ENCODE results near the gene PIK3C2G. TPM values are rescaled to one million over a fixed set of nuclear protein-coding genes. Genes with fewer than 3 reads are reported as not detected.
A peak's percentile ranks its signal among the peaks of the same experiment; 100 is the strongest.

Gene PIK3C2G
- total and polyA plus RNA-seq, 4 donors: 4.9 to 40.1 (median 19.4) TPM

DNA sequence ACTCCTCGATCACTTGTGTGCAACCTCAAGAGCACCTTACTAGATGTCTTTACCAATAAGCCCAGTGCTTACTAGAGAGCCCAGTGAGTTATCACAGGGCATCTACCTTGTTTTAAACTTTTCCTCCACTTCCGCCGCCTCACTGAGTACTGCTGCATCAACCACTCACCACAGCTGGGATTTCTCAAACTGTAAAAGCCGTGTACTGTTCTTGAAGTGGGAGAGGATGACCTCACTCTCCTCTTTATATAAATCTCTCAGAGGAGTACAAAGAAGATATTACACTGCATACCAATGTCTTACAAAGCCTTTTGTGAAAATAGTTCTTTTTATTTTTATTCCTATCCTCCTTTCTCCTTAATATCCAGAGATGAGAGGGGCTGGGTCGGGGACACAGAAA is 382.4 kb downstream of the PIK3C2G start:
- H3K27ac ChIP-seq (ENCODE audit: low read depth in 1 of 2, low read length in 2 of 2): no peak overlapping the region
- no peaks in the 10 kb centered on the region for H3K9me3 ChIP-seq (ENCODE audit: control insufficient read depth in 4 of 4, low read length in 3 of 4)
- 84% methylated on average over 5 of the region's 5 CpGs for WGBS
- no peak overlapping the region for H3K4me3 ChIP-seq (ENCODE audit: low read depth in 1 of 3, low read length in 3 of 3)
- TF ChIP-seq, protein P1, sequence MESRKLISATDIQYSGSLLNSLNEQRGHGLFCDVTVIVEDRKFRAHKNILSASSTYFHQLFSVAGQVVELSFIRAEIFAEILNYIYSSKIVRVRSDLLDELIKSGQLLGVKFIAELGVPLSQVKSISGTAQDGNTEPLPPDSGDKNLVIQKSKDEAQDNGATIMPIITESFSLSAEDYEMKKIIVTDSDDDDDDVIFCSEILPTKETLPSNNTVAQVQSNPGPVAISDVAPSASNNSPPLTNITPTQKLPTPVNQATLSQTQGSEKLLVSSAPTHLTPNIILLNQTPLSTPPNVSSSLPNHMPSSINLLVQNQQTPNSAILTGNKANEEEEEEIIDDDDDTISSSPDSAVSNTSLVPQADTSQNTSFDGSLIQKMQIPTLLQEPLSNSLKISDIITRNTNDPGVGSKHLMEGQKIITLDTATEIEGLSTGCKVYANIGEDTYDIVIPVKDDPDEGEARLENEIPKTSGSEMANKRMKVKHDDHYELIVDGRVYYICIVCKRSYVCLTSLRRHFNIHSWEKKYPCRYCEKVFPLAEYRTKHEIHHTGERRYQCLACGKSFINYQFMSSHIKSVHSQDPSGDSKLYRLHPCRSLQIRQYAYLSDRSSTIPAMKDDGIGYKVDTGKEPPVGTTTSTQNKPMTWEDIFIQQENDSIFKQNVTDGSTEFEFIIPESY (IDR thresholded peaks at IDR 0.05): no peak
- TF ChIP-seq HNF4G (IDR thresholded peaks at IDR 0.05): no peak
- no peak for TF ChIP-seq YY1 (IDR thresholded peaks at IDR 0.05)
- no peak for TF ChIP-seq GABPA (IDR thresholded peaks at IDR 0.05 in 1 of 2, conservative IDR thresholded peaks at IDR 0.05 in 1 of 2)
- no peak for TF ChIP-seq CTCF (IDR thresholded peaks at IDR 0.05; ENCODE audit: low read depth, low read length, missing input control)
- TF ChIP-seq, protein P2, sequence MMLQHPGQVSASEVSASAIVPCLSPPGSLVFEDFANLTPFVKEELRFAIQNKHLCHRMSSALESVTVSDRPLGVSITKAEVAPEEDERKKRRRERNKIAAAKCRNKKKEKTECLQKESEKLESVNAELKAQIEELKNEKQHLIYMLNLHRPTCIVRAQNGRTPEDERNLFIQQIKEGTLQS (IDR thresholded peaks at IDR 0.05): no peak
- no peak for TF ChIP-seq MAX (IDR thresholded peaks at IDR 0.05)
- TF ChIP-seq FOXA2 (IDR thresholded peaks at IDR 0.05): no peak
- TF ChIP-seq, protein P3, sequence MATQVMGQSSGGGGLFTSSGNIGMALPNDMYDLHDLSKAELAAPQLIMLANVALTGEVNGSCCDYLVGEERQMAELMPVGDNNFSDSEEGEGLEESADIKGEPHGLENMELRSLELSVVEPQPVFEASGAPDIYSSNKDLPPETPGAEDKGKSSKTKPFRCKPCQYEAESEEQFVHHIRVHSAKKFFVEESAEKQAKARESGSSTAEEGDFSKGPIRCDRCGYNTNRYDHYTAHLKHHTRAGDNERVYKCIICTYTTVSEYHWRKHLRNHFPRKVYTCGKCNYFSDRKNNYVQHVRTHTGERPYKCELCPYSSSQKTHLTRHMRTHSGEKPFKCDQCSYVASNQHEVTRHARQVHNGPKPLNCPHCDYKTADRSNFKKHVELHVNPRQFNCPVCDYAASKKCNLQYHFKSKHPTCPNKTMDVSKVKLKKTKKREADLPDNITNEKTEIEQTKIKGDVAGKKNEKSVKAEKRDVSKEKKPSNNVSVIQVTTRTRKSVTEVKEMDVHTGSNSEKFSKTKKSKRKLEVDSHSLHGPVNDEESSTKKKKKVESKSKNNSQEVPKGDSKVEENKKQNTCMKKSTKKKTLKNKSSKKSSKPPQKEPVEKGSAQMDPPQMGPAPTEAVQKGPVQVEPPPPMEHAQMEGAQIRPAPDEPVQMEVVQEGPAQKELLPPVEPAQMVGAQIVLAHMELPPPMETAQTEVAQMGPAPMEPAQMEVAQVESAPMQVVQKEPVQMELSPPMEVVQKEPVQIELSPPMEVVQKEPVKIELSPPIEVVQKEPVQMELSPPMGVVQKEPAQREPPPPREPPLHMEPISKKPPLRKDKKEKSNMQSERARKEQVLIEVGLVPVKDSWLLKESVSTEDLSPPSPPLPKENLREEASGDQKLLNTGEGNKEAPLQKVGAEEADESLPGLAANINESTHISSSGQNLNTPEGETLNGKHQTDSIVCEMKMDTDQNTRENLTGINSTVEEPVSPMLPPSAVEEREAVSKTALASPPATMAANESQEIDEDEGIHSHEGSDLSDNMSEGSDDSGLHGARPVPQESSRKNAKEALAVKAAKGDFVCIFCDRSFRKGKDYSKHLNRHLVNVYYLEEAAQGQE (IDR thresholded peaks at IDR 0.05): no peak
- no peak for TF ChIP-seq NR2F2 (IDR thresholded peaks at IDR 0.05)
- TF ChIP-seq FOXA1 (IDR thresholded peaks at IDR 0.05): no peak
- TF ChIP-seq RAD21 (IDR thresholded peaks at IDR 0.05): no peak
- no peak for TF ChIP-seq EGR1 (IDR thresholded peaks at IDR 0.05; ENCODE audit: low read depth in 2 of 2)
- TF ChIP-seq JUND (IDR thresholded peaks at IDR 0.05): no peak
- TF ChIP-seq HNF4A (conservative IDR thresholded peaks at IDR 0.05): no peak
- H3K4me1 ChIP-seq (ENCODE audit: control insufficient read depth in 4 of 4, insufficient read depth in 4 of 4, low read length in 3 of 4): peaks cover 0 to 2% (median 0%) of the 10 kb centered on the region in 4 donors
- no peak for DNase-seq (ENCODE audit: low spot score)
- H3K9ac ChIP-seq (ENCODE audit: low read depth in 1 of 2, low read length in 2 of 2): no peak overlapping the region
- peaks cover 0 to 23% (median 5%) of the 10 kb centered on the region in 4 donors for H3K36me3 ChIP-seq (ENCODE audit: control insufficient read depth in 4 of 4, insufficient read depth in 3 of 4, low read depth in 1 of 4, low read length in 3 of 4)
- H3K27me3 ChIP-seq (ENCODE audit: control insufficient read depth in 4 of 4, insufficient read depth in 4 of 4, low read length in 3 of 4): no peaks in the 10 kb centered on the region

- Histone ChIP-seq H3K9ac (ENCODE audit: low read depth in 1 of 2, low read length in 2 of 2) (no peak overlapping the region), H3K27me3 (ENCODE audit: control insufficient read depth in 4 of 4, insufficient read depth in 4 of 4, low read length in 3 of 4) (no peaks in the 10 kb centered on the region), H3K36me3 (ENCODE audit: control insufficient read depth in 4 of 4, insufficient read depth in 3 of 4, low read depth in 1 of 4, low read length in 3 of 4) (peaks cover 0 to 26% (median 5%) of the 10 kb centered on the region in 4 donors), H3K27ac (ENCODE audit: low read depth in 1 of 2, low read length in 2 of 2) (no peak overlapping the region), H3K9me3 (ENCODE audit: control insufficient read depth in 4 of 4, low read length in 3 of 4) (no peaks in the 10 kb centered on the region), H3K4me3 (ENCODE audit: low read depth in 1 of 3, low read length in 3 of 3) (no peak overlapping the region), H3K4me1 (ENCODE audit: control insufficient read depth in 4 of 4, insufficient read depth in 4 of 4, low read length in 3 of 4) (peaks cover 0 to 2% (median 0%) of the 10 kb centered on the region in 4 donors)
- TF ChIP-seq YY1 (IDR thresholded peaks at IDR 0.05) (no peak), CTCF (IDR thresholded peaks at IDR 0.05; ENCODE audit: low read depth, low read length, missing input control) (no peak), FOXA2 (IDR thresholded peaks at IDR 0.05) (no peak), HNF4A (conservative IDR thresholded peaks at IDR 0.05) (peak in 1 of 2 donors; percentile 89), JUND (IDR thresholded peaks at IDR 0.05) (peak in 1 of 2 donors; percentile 43), HNF4G (IDR thresholded peaks at IDR 0.05) (no peak), GABPA (IDR thresholded peaks at IDR 0.05 in 1 of 2, conservative IDR thresholded peaks at IDR 0.05 in 1 of 2) (no peak), NR2F2 (IDR thresholded peaks at IDR 0.05) (no peak), TAF1 (conservative IDR thresholded peaks at IDR 0.05) (no peak), MAX (IDR thresholded peaks at IDR 0.05) (no peak), RXRA (IDR thresholded peaks at IDR 0.05) (peak in 1 of 2 donors; percentile 75), RAD21 (IDR thresholded peaks at IDR 0.05) (peak in 1 of 2 donors; percentile 12), EGR1 (IDR thresholded peaks at IDR 0.05; ENCODE audit: low read depth in 2 of 2) (peak in 1 of 2 donors; percentile 98)
- TF ChIP-seq, protein P2 (IDR thresholded peaks at IDR 0.05): no peak
- TF ChIP-seq, protein P1 (IDR thresholded peaks at IDR 0.05): no peak
- DNase-seq (ENCODE audit: low spot score): no peak
- WGBS: 61% methylated on average over 3 of the region's 3 CpGs
Observed at GRCh38 chr12:18644564-18644963, 383.2 kb downstream of the PIK3C2G start.
